Colonic mucosa (tissue), 4 donors: ENCODE measurements around the gene CREG2. TPM values are rescaled to one million over a fixed set of nuclear protein-coding genes. Genes with fewer than 3 reads are reported as not detected.

ENCODE experiments used
- DNase-seq: peaks from one replicate; pipeline ENCODE4 v3.0.0-alpha.2; 2020
- H3K27ac ChIP-seq: fragments of 200-600 bp; one replicate; pipeline ENCODE4 v1.8.0; 2021
- H3K27me3 ChIP-seq: fragments of 200-600 bp; one replicate; pipeline ENCODE4 v1.8.0; 2021
- H3K36me3 ChIP-seq: fragments of 200-600 bp; one replicate; pipeline ENCODE4 v1.8.0; 2021
- H3K4me1 ChIP-seq: fragments of 200-600 bp; one replicate; pipeline ENCODE4 v1.8.0; 2021; ENCODE audit warnings: mild to moderate bottlenecking
- H3K4me3 ChIP-seq: fragments of 200-600 bp; one replicate; pipeline ENCODE4 v1.8.0; 2021
- H3K9ac ChIP-seq, 2 donors: one replicate each; pipeline ENCODE4 v1.7.0; 2013; ENCODE audit warnings: control low read depth in 2 of 2, low read depth in 2 of 2, low read length in 2 of 2
- H3K9me3 ChIP-seq: fragments of 200-600 bp; one replicate; pipeline ENCODE4 v1.8.0; 2021
- intact Hi-C: fragments of 100-400 bp; cut with DNase I; formaldehyde crosslinking; loops from one replicate; pipeline ENCODE4 v1.14.1; 2022
- total RNA-seq, 2 donors: library from RNA; stranded (reverse); fragmentation: NEBNext Ultra II Directional in 1 of 2; extraction: Animal tissue kit (Norgen Biotek cat#: 25700) in 1 of 2; gene quantifications; one replicate each; pipeline ENCODE4 v1.2.1, GENCODE V29; 2021
- TF ChIP-seq, protein P1 (sequence below): fragments of 200-600 bp; IDR thresholded peaks from one replicate; pipeline ENCODE4 v1.8.0; 2022; ENCODE audit warnings: antibody characterized with exemption, mild to moderate bottlenecking
- donor health status: healthy.
- donor health status: DM: no; HTN: no; CAD: no.
- donor health status: DM: no; HTN: no; CAD: no.

Gene CREG2
- total RNA-seq, 2 donors from 2014 or later = 0.56 TPM; not detected in 1

DNA sequence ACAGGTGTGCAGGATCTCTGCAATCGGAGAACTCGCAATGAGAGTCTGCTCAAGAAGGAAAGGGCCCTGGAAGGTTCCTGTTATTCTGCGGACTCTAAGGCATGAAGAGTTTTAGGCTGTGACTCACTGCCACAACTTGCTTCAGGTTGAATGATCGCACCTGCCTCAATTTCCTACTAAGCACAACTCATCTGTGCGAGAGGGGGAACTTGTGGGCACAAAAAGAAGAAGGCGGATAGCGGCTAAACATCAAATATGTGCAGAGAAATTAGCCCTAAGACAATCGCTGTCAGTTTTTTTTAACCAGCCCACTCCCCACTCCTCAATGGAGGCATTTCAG lies 14.0 kb upstream of the CREG2 start:
- no peak overlapping the region for H3K9ac ChIP-seq
- no peak overlapping the region for H3K4me3 ChIP-seq
- intact Hi-C loops = no loop called here
- no peak overlapping the region for H3K27ac ChIP-seq
- no peaks in the 10 kb centered on the region for H3K4me1 ChIP-seq
- no peaks in the 10 kb centered on the region for H3K36me3 ChIP-seq
- H3K27me3 ChIP-seq = no peaks in the 10 kb centered on the region
- DNase-seq = no peak
- H3K9me3 ChIP-seq = no peaks in the 10 kb centered on the region
- TF ChIP-seq, protein P1, sequence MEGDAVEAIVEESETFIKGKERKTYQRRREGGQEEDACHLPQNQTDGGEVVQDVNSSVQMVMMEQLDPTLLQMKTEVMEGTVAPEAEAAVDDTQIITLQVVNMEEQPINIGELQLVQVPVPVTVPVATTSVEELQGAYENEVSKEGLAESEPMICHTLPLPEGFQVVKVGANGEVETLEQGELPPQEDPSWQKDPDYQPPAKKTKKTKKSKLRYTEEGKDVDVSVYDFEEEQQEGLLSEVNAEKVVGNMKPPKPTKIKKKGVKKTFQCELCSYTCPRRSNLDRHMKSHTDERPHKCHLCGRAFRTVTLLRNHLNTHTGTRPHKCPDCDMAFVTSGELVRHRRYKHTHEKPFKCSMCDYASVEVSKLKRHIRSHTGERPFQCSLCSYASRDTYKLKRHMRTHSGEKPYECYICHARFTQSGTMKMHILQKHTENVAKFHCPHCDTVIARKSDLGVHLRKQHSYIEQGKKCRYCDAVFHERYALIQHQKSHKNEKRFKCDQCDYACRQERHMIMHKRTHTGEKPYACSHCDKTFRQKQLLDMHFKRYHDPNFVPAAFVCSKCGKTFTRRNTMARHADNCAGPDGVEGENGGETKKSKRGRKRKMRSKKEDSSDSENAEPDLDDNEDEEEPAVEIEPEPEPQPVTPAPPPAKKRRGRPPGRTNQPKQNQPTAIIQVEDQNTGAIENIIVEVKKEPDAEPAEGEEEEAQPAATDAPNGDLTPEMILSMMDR = no peak

DNA sequence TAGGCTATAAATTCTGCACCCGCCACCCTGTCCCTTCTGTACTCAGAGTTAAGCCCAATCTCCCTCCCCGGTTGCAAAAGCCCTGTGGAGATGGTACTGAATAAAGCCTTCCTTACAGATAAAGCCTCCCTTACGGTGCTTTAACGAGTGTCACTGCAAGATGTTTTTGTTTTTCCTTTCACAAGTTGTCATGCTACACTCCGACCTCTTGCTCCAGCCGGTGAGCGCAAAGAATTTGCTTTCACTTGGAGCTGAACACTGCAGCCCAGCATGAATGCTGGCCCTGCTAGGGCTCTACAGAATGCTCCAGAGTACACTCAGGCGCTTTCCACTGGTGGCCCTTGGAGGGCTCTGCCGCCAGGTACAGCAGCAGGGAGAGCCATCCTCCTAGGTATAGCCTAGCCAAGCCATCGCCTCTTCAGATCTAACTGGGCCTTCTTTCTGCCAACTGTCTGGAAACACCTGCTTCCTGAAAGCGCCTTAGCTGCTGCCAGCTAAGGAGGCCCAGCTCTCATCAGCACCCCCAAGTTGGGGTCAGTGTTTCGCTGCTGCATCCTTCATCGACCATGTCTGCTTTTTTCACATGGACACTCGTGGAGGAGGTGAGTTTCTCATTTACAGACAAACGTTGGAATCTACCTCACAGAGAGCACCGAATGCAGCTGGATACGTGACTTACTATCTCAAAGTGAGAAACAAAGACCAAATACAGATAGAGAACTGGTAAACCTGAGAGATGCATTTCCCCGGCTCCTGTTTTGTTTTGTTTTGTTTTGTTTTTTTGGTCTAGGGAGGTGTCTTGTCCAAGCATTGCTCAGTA lies 13.4 kb upstream of the CREG2 start:
- H3K36me3 ChIP-seq = no peaks in the 10 kb centered on the region
- TF ChIP-seq, protein P1 = no peak
- intact Hi-C loops = no loop called here
- H3K4me1 ChIP-seq = no peaks in the 10 kb centered on the region
- DNase-seq = no peak
- no peak overlapping the region for H3K27ac ChIP-seq
- no peak overlapping the region for H3K4me3 ChIP-seq
- H3K27me3 ChIP-seq = no peaks in the 10 kb centered on the region
- H3K9me3 ChIP-seq = no peaks in the 10 kb centered on the region
- no peak overlapping the region for H3K9ac ChIP-seq

DNA sequence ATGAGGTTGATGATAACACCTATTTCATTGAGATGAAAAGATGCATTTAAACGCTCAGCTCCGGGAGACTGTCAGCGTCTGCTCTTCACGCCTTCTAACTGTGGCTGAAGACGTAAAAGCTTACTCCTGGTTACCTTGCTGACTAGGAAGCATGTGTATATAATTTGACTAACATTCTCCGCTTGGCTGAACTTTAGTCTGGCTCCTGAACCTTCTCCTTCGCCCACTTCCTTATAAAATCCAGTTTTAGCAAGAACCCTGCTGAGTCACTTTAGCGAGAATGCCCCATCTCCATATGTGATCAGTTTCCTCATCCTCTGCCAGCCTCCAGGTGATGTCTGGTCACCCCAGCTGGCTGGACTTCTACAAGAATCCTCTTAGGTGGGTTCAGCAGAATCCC lies 12.7 kb upstream of the CREG2 start:
- Histone ChIP-seq H3K9me3 (no peaks in the 10 kb centered on the region), H3K27ac (no peak overlapping the region), H3K9ac (no peak overlapping the region)

DNA sequence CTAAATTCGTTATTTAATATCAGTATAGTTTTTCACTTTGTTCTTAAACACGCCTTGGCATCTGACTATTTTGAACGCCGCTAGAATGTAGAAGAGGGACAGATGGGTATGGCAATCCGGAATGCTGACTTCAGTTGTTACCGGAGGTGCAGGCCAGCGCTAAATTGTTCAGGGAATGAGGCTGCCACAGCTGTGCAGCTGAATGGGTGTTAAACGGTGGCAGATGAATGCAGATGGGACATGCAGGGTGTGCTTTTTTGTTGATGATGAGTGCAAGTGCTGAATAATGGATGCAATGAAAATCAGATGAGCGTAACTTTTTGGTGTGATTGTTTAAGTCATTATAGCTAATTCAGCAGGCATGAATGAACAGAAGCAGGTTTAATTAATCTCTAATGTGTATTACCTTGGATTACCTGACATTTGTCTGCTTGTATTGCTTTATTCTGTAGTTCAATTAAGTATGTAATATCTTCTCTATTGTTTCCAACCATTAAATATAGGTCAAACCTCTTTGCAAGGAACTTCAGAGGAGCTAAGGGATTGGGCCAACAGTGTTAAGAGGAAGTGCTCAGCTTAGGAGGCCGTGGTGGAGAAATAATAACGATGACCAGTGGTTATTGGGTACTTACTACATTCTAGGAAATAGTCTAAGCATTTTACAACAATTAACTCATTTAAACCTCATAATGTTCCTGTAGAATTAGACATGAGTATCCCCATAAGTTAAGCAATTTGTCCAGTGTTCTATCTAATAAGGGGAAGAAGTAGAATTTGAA lies 11.9 kb upstream of the CREG2 start:
- H3K36me3 ChIP-seq = no peaks in the 10 kb centered on the region
- H3K9me3 ChIP-seq = no peaks in the 10 kb centered on the region
- TF ChIP-seq, protein P1 = no peak
- intact Hi-C loops = no loop called here
- no peak overlapping the region for H3K9ac ChIP-seq
- no peaks in the 10 kb centered on the region for H3K27me3 ChIP-seq
- no peaks in the 10 kb centered on the region for H3K4me1 ChIP-seq
- no peak overlapping the region for H3K4me3 ChIP-seq
- DNase-seq = no peak
- no peak overlapping the region for H3K27ac ChIP-seq

More for the DNA sequence above, 12.7 kb upstream of the CREG2 start:
- intact Hi-C loops = no loop called here
- no peaks in the 10 kb centered on the region for H3K4me1 ChIP-seq
- H3K27me3 ChIP-seq = no peaks in the 10 kb centered on the region
- no peak overlapping the region for H3K4me3 ChIP-seq
- no peaks in the 10 kb centered on the region for H3K36me3 ChIP-seq
- TF ChIP-seq, protein P1 = no peak
- DNase-seq = peak; percentile 36

DNA sequence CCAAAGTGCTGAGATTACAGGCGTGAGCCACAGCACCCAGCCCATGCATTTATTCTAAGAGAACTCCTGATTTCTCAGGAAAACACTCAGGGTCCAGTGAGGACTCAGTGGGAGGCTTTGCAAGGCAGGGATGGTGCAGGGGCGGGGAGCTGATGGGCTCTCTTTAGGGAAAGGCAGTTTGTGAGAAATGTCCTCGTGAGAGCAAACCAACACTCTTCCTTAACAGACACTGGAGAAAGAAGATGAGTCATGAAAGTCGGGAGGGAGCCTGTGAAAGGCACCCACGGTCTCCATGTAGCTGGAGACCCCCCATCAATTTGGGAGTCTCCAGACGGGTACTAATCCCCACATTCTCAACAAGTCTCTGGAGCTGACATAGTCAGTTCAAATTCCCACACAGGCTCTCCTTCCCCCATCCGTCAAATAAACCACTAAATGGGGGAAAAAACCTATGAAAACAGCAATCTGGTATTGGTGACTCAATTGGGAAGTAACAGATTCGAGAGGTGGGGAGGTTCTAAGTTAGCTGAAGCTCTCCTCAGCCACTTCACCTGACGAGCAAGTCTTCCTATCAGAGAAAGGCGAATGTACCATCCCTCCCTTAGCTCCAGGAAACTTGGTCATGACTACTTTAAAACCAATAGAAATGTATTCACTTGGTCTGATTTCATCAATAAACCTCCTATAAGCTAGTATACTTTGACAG lies 11.0 kb upstream of the CREG2 start:
- TF ChIP-seq, protein P1 = no peak
- no peak overlapping the region for H3K27ac ChIP-seq
- no peak overlapping the region for H3K9ac ChIP-seq
- no peaks in the 10 kb centered on the region for H3K4me1 ChIP-seq
- H3K36me3 ChIP-seq = no peaks in the 10 kb centered on the region
- no peak overlapping the region for H3K4me3 ChIP-seq
- no peak for DNase-seq
- H3K9me3 ChIP-seq = no peaks in the 10 kb centered on the region
- intact Hi-C loops = no loop called here
- H3K27me3 ChIP-seq = no peaks in the 10 kb centered on the region
